Measurements from ENCODE around the gene RPL10L.
A peak's percentile ranks its signal among the peaks of the same experiment; 100 is the strongest.

The RPL10L gene

GRCh38 chr14:46651526-46652144 lies at the start of gene RPL10L:
TSS of gene RPL10L (minus strand) at chr14:46651781. CDS start at chr14:46651736, 45 bp downstream.
- no peak for DNase-seq (ENCODE audit: low spot score)

GRCh38 chr14:46691819-46692218 lies 40.2 kb upstream of the RPL10L start:
- no peak for DNase-seq (ENCODE audit: low spot score)

GRCh38 chr14:46686652-46687051 lies 35.1 kb upstream of the RPL10L start:
- no peak for DNase-seq (ENCODE audit: low spot score)

- no peak for DNase-seq (ENCODE audit: low spot score)
Observed at GRCh38 chr14:46672128-46672527, 20.5 kb upstream of the RPL10L start.

GRCh38 chr14:46663382-46663781 lies 11.8 kb upstream of the RPL10L start:
- no peak for DNase-seq (ENCODE audit: low spot score)

GRCh38 chr14:46661728-46662127 lies 10.1 kb upstream of the RPL10L start:
- peak; percentile 13 for DNase-seq (ENCODE audit: low spot score)

GRCh38 chr14:46653031-46653755 lies 1.6 kb upstream of the RPL10L start:
- DNase-seq (ENCODE audit: low spot score) = no peak

GRCh38 chr14:46646796-46647195 lies 4.8 kb downstream of the RPL10L start:
- DNase-seq (ENCODE audit: low spot score) = no peak

GRCh38 chr14:46626876-46627275 lies 24.7 kb downstream of the RPL10L start:
- no peak for DNase-seq (ENCODE audit: low spot score)
